NT2/D1 (cell line): ENCODE results near the gene PIK3C2G.

Source experiments
- DNase-seq: peaks from one replicate; pipeline ENCODE4 v3.0.0-alpha.2; 2011; ENCODE audit warnings: low read depth, low spot score
- H3K27me3 ChIP-seq: 2 replicates; pipeline ENCODE4 v1.6.0; 2011; ENCODE audit warnings: mild to moderate bottlenecking; ENCODE audit not compliant: insufficient read length, insufficient read depth
- H3K36me3 ChIP-seq: 2 replicates; pipeline ENCODE4 v1.6.1; 2011; ENCODE audit warnings: mild to moderate bottlenecking, low read length, mixed read lengths; ENCODE audit not compliant: insufficient read depth, insufficient read length
- H3K4me1 ChIP-seq: 2 replicates; pipeline ENCODE4 v1.5.1; 2011; ENCODE audit not compliant: insufficient read depth, insufficient read length
- H3K4me3 ChIP-seq: 2 replicates; pipeline ENCODE4 v1.5.1; 2011; ENCODE audit warnings: low read depth; ENCODE audit not compliant: insufficient read length
- H3K9ac ChIP-seq: 2 replicates; pipeline ENCODE4 v1.6.0; 2011; ENCODE audit warnings: low read depth; ENCODE audit not compliant: insufficient read length
- H3K9me3 ChIP-seq: 2 replicates; pipeline ENCODE4 v1.5.1; 2011; ENCODE audit warnings: mild to moderate bottlenecking, low read length; ENCODE audit not compliant: insufficient read depth
- SUZ12 ChIP-seq: IDR thresholded peaks from 2 replicates; pipeline ENCODE4 v1.6.1; 2011; ENCODE audit not compliant: insufficient read length, insufficient read depth; ENCODE audit errors: extremely low read depth
- YY1 ChIP-seq: IDR thresholded peaks from 2 replicates; pipeline ENCODE4 v1.6.1; 2011; ENCODE audit not compliant: insufficient read length, insufficient read depth
- ZNF274 ChIP-seq: IDR thresholded peaks from 2 replicates; pipeline ENCODE4 v1.6.1; 2011; ENCODE audit warnings: mild to moderate bottlenecking, low read depth, low read length

PIK3C2G gene

GRCh38 chr12:18280728-18281127, 19.4 kb downstream of the PIK3C2G start:
- Histone ChIP-seq H3K9ac (no peak overlapping the region), H3K36me3 (no peaks in the 10 kb centered on the region), H3K9me3 (peaks cover under 1% of the 10 kb centered on the region; the same call in 1 of the 2 replicates), H3K27me3 (no peaks in the 10 kb centered on the region), H3K4me1 (no peaks in the 10 kb centered on the region), H3K4me3 (no peak overlapping the region)
- TF ChIP-seq SUZ12 (no peak), YY1 (no peak), ZNF274 (no peak)
- no peak for DNase-seq

DNA sequence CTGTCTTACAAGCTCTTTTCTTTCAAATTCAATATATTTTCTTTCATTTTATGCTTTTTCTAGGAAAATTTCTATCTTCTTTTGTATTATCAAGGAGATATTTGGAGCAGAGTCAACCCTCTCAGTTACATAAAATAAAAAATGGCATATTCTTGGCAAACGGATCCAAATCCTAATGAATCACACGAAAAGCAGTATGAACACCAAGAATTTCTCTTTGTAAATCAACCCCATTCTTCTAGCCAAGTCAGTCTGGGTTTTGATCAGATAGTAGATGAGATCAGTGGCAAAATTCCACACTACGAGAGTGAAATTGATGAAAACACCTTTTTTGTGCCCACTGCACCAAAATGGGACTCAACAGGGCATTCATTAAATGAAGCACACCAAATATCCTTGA, 20.6 kb downstream of the PIK3C2G start:
- no peaks in the 10 kb centered on the region for H3K4me1 ChIP-seq
- H3K4me3 ChIP-seq, result no peak overlapping the region
- H3K27me3 ChIP-seq, result no peaks in the 10 kb centered on the region
- no peak for DNase-seq
- peaks cover 7% of the 10 kb centered on the region; the same call in 1 of the 2 replicates for H3K9me3 ChIP-seq
- H3K9ac ChIP-seq, result no peak overlapping the region
- no peak for TF ChIP-seq SUZ12
- H3K36me3 ChIP-seq, result no peaks in the 10 kb centered on the region

DNA sequence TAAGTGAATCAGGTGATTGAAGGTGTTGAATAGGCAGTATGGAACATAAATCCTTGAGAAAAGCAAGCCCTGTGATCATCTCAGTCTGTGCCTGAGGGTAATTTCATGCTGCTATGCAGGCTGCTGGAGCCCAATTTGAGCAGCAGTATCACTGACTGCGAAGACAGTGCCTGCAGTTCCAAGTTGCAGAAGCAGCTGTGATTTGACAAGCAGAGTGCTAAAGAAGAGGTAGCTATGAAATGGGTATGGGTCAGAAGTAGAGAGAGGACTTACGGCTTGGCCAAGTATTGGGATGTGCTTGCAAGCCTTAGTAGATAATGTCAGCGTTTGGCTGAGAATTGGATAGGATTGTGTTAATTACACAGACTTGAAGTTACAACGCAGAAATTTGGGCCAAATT, 22.5 kb downstream of the PIK3C2G start:
- H3K9me3 ChIP-seq, result peaks cover 7% of the 10 kb centered on the region; the same call in 1 of the 2 replicates
- H3K4me1 ChIP-seq, result no peaks in the 10 kb centered on the region
- H3K9ac ChIP-seq, result no peak overlapping the region
- TF ChIP-seq SUZ12 (no peak), ZNF274 (no peak), YY1 (no peak)
- H3K36me3 ChIP-seq, result no peaks in the 10 kb centered on the region
- H3K4me3 ChIP-seq, result no peak overlapping the region
- peak; percentile 54 for DNase-seq
- H3K27me3 ChIP-seq, result no peaks in the 10 kb centered on the region

GRCh38 chr12:18284386-18284785, 23.1 kb downstream of the PIK3C2G start:
- Histone ChIP-seq H3K4me3 (no peak overlapping the region), H3K36me3 (no peaks in the 10 kb centered on the region), H3K9ac (no peak overlapping the region), H3K4me1 (no peaks in the 10 kb centered on the region), H3K27me3 (no peaks in the 10 kb centered on the region), H3K9me3 (peaks cover 7% of the 10 kb centered on the region; the same call in 1 of the 2 replicates)
- no peak for DNase-seq
- no peak for TF ChIP-seq ZNF274
- no peak for TF ChIP-seq YY1
- TF ChIP-seq SUZ12, result no peak

GRCh38 chr12:18285161-18285560, 23.8 kb downstream of the PIK3C2G start:
- no peak for DNase-seq
- no peaks in the 10 kb centered on the region for H3K27me3 ChIP-seq
- TF ChIP-seq SUZ12 (no peak), YY1 (no peak), ZNF274 (no peak)
- H3K9ac ChIP-seq, result no peak overlapping the region
- no peaks in the 10 kb centered on the region for H3K36me3 ChIP-seq
- H3K9me3 ChIP-seq, result peaks cover 7% of the 10 kb centered on the region; the same call in 1 of the 2 replicates
- H3K4me3 ChIP-seq, result no peak overlapping the region
- H3K4me1 ChIP-seq, result no peaks in the 10 kb centered on the region

DNA sequence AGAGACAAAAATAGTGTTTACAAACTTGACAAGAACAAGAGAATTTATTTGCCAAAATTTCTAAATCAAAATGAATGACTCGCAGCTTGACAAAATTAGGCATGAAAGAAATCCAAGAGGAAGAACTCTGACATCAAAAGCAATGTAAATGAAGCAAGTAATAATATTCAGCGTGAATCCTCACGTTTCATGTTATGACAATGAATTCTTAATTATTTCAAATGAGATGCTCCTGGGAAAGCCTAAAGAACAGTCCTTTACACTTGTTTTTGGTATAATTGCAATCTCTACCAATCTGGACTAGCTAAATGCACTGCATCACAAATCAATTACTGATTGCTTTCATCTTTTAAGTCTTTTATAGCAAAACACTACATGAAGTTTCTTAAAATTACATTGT, 29.1 kb downstream of the PIK3C2G start:
- H3K9me3 ChIP-seq, result peaks cover 7% of the 10 kb centered on the region; the same call in 1 of the 2 replicates
- no peak for DNase-seq
- H3K27me3 ChIP-seq, result no peaks in the 10 kb centered on the region
- no peak overlapping the region for H3K9ac ChIP-seq
- TF ChIP-seq SUZ12, result no peak
- no peaks in the 10 kb centered on the region for H3K4me1 ChIP-seq
- H3K36me3 ChIP-seq, result no peaks in the 10 kb centered on the region
- H3K4me3 ChIP-seq, result no peak overlapping the region

GRCh38 chr12:18294889-18295288, 33.6 kb downstream of the PIK3C2G start:
- Histone ChIP-seq H3K4me3 (no peak overlapping the region), H3K36me3 (no peaks in the 10 kb centered on the region), H3K4me1 (no peaks in the 10 kb centered on the region), H3K27me3 (no peaks in the 10 kb centered on the region), H3K9me3 (no peaks in the 10 kb centered on the region), H3K9ac (no peak overlapping the region)
- DNase-seq, result no peak
- no peak for TF ChIP-seq ZNF274
- TF ChIP-seq YY1, result no peak
- TF ChIP-seq SUZ12, result no peak

- H3K36me3 ChIP-seq, result no peaks in the 10 kb centered on the region
- DNase-seq, result no peak
- no peaks in the 10 kb centered on the region for H3K27me3 ChIP-seq
- no peak overlapping the region for H3K4me3 ChIP-seq
- no peak overlapping the region for H3K9ac ChIP-seq
- 0 out of 2 replicates have a peak, but pooled peaks cover 3% of the 10 kb centered on the region for H3K9me3 ChIP-seq
- TF ChIP-seq YY1, result no peak
- H3K4me1 ChIP-seq, result no peaks in the 10 kb centered on the region
Observed at GRCh38 chr12:18296201-18296908, 35.0 kb downstream of the PIK3C2G start.
